ENCODE measurements around the gene PDLIM1.
"Not testable (repeated sequence)": the region's sequence is repeated elsewhere in the genome, so short reads cannot be mapped to it uniquely, and the experiment has no call there.

DNA sequence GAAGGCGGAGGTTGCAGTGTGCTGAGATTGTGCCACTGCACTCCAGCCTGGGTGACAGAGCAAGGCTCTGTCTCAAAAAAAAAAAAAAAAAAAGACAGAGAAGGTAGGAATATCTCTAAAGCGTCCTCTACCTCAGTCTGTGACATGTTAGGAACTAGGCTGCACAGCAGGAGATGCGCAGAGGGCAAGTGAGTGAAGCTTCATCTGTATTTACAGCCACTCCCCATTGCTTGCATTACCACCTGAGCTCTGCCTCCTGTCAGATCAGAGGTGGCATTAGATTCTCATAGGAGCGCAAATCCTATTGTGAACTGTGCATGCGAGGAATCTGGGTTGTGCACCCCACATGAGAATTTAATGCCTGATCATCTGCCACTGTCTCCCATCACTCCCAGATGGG lies 87.9 kb downstream of the PDLIM1 start:
- TF ChIP-seq, protein P1, sequence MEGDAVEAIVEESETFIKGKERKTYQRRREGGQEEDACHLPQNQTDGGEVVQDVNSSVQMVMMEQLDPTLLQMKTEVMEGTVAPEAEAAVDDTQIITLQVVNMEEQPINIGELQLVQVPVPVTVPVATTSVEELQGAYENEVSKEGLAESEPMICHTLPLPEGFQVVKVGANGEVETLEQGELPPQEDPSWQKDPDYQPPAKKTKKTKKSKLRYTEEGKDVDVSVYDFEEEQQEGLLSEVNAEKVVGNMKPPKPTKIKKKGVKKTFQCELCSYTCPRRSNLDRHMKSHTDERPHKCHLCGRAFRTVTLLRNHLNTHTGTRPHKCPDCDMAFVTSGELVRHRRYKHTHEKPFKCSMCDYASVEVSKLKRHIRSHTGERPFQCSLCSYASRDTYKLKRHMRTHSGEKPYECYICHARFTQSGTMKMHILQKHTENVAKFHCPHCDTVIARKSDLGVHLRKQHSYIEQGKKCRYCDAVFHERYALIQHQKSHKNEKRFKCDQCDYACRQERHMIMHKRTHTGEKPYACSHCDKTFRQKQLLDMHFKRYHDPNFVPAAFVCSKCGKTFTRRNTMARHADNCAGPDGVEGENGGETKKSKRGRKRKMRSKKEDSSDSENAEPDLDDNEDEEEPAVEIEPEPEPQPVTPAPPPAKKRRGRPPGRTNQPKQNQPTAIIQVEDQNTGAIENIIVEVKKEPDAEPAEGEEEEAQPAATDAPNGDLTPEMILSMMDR (conservative IDR thresholded peaks at IDR 0.05): not testable (repeated sequence)
- TF ChIP-seq EZH2 (IDR thresholded peaks at IDR 0.05; ENCODE audit: low read depth): not testable (repeated sequence)
